IPS DF 6.9 (cell line): ENCODE data around the gene DNAI1.

Experiments used
- DNase-seq: peaks from one replicate; pipeline ENCODE4 v3.0.0-alpha.2; 2013; ENCODE audit warnings: low read depth, low spot score
- H3K27ac ChIP-seq: one replicate; pipeline ENCODE4 v1.5.1; 2013; ENCODE audit warnings: low read length, control low read depth
- H3K27me3 ChIP-seq: 2 replicates; pipeline ENCODE4 v1.6.1; 2013; ENCODE audit warnings: mild to moderate bottlenecking, low read length; ENCODE audit not compliant: control insufficient read depth, insufficient read depth
- H3K36me3 ChIP-seq: 2 replicates; pipeline ENCODE4 v1.6.1; 2013; ENCODE audit warnings: low read length; ENCODE audit not compliant: control insufficient read depth, insufficient read depth
- H3K4me1 ChIP-seq: 2 replicates; pipeline ENCODE4 v1.6.1; 2013; ENCODE audit warnings: low read length; ENCODE audit not compliant: control insufficient read depth, insufficient read depth
- H3K4me3 ChIP-seq: 2 replicates; pipeline ENCODE4 v1.5.1; 2013; ENCODE audit warnings: mild to moderate bottlenecking, low read length
- H3K9me3 ChIP-seq: 2 replicates; pipeline ENCODE4 v1.6.1; 2013; ENCODE audit warnings: low read length, inconsistent platforms; ENCODE audit not compliant: control insufficient read depth, insufficient read depth
- WGBS: extraction: QIAGEN DNeasy Blood & Tissue Kit; methylation state at CpG from one replicate; pipeline ENCODE4 v1.1.7; 2013; ENCODE audit warnings: mixed read lengths, missing lambda C conversion rate; ENCODE audit not compliant: insufficient read length, insufficient coverage; 5-methylcytosine and 5-hydroxymethylcytosine counted together

Gene DNAI1

DNA sequence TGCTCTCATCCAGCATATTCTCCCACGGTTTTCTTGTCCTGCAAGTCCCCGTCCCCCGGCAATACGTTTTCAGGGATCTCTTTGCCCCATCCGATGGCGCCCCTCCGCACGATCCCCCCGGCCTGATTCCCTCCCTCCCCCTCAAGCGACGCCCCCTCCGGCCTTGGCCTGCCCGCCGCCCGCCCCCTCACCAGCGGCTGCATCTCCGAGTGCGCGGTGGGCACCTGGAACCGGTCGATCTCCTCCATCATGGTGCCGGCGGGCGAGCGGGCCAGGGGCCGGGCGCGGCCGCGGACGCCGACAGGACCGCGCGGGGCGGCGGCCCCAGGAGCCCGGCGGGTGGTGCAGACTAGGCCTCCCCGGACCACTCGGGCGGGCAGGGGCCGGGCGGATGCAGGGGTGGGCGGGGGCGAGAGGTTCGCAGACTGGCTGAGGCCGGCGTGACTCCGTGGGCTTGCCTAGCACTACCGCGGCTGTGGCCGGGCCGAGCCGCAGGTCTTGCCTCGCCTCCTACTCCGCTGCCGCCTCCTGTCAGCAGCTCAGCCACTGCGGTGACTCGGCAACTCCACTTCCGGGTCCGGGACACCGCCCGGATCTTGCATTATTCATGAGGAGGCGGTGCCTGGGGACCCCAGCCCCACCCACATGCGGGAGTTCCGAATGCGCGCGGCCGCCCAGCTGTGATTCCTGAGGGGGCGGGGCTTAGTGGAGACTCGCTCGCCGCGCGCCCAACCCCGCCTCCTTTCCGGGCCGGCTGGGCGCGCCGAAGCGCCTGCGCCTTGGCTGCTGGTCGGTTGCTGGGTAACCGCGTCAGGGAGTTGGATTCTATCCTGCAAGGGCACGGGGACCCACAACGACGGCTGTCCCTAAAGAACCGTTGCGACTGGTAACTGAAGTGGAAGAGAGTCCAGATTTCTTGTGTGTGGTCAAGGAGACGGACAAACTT lies at the start of gene DNAI1, which contains the start of gene FAM219A:
TSS of gene DNAI1 (plus strand) at position 793 of the 946 bp plus-strand sequence. CDS start 201 bp downstream, outside the sequence.
TSS of gene FAM219A (minus strand) at position 558 of the 946 bp plus-strand sequence. CDS start at position 251, 307 bp downstream.
- no peaks in the 10 kb centered on the region for H3K9me3 ChIP-seq
- H3K4me1 ChIP-seq = peaks cover 3% of the 10 kb centered on the region; the same call in 1 of the 2 replicates
- 0 out of 2 replicates have a peak, but pooled peaks cover 3% of the 10 kb centered on the region for H3K27me3 ChIP-seq
- DNase-seq = peak; percentile 93
- no peak within 1 kb of the TSS for H3K27ac ChIP-seq
- no peaks in the 10 kb centered on the region for H3K36me3 ChIP-seq
- WGBS = no CpG with 5 or more reads among the region's 94 CpGs
- H3K4me3 ChIP-seq = peak within 1 kb of the TSS; percentile 50; the same call in 1 of the 2 replicates

GRCh38 chr9:34409154-34409553 lies 49.5 kb upstream of the DNAI1 start:
- Histone ChIP-seq H3K27ac (no peak overlapping the region), H3K36me3 (no peaks in the 10 kb centered on the region), H3K4me3 (no peak overlapping the region), H3K4me1 (no peaks in the 10 kb centered on the region), H3K9me3 (no peaks in the 10 kb centered on the region), H3K27me3 (no peaks in the 10 kb centered on the region)
- no peak for DNase-seq
- WGBS = no CpG with 5 or more reads among the region's 2 CpGs

- Histone ChIP-seq H3K36me3 (no peaks in the 10 kb centered on the region), H3K27ac (no peak overlapping the region), H3K9me3 (no peaks in the 10 kb centered on the region), H3K4me1 (no peaks in the 10 kb centered on the region), H3K4me3 (no peak overlapping the region), H3K27me3 (no peaks in the 10 kb centered on the region)
- WGBS = no CpG with 5 or more reads among the region's 1 CpG
- DNase-seq = no peak
These were observed 46.3 kb upstream of the DNAI1 start for GRCh38 chr9:34412336-34412735.

GRCh38 chr9:34413231-34413852 lies 45.3 kb upstream of the DNAI1 start:
- H3K36me3 ChIP-seq = no peaks in the 10 kb centered on the region
- H3K4me3 ChIP-seq = no peak overlapping the region
- peak; percentile 64 for DNase-seq
- no peaks in the 10 kb centered on the region for H3K4me1 ChIP-seq
- H3K27me3 ChIP-seq = no peaks in the 10 kb centered on the region
- H3K27ac ChIP-seq = no peak overlapping the region
- WGBS = no CpG with 5 or more reads among the region's 6 CpGs
- no peaks in the 10 kb centered on the region for H3K9me3 ChIP-seq

GRCh38 chr9:34417734-34418133 lies 40.9 kb upstream of the DNAI1 start:
- Histone ChIP-seq H3K27me3 (no peaks in the 10 kb centered on the region), H3K9me3 (no peaks in the 10 kb centered on the region), H3K27ac (no peak overlapping the region), H3K36me3 (no peaks in the 10 kb centered on the region), H3K4me1 (no peaks in the 10 kb centered on the region), H3K4me3 (no peak overlapping the region)
- WGBS = no CpG with 5 or more reads among the region's 3 CpGs
- no peak for DNase-seq

DNA sequence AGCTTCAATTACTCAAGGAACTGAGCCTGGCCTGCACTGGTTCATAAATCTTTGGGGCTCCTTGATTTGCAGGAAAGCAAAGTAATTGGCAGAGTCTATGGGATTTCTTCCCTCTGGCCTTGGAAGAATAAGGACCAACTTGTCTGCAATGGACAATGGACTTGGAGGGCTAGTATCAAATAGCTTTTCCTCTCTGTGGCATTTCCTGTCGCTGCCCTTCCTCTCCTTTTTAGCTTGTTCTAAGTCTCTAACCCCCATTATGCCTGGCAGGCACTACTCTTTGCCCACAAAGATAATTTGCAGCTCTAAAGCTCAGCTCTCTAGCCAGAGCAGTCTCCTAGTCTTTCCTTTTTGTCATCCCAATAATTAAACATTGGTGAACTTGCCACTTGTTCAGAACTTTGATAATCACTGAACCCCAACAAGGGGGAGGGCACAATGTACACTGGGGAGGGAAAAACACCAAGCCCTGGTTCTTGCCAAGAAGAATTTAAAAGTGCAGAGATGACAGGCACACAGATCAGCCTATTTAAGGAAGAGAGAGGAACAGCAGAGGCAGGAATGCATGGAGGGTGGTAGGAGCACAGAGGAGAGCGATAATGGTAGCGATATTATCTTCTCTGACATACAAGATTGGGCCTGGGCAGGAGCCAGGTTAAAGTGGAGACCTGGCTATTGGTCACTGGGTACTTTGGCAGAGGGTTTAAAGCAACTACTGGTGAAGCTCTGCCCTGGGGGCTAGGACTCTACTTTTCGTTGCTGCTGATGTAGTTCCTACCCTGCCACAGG lies 38.7 kb upstream of the DNAI1 start:
- Histone ChIP-seq H3K4me3 (no peak overlapping the region), H3K36me3 (no peaks in the 10 kb centered on the region), H3K27me3 (no peaks in the 10 kb centered on the region), H3K27ac (no peak overlapping the region), H3K4me1 (no peaks in the 10 kb centered on the region), H3K9me3 (no peaks in the 10 kb centered on the region)
- WGBS = no CpG with 5 or more reads among the region's 4 CpGs
- no peak for DNase-seq

DNA sequence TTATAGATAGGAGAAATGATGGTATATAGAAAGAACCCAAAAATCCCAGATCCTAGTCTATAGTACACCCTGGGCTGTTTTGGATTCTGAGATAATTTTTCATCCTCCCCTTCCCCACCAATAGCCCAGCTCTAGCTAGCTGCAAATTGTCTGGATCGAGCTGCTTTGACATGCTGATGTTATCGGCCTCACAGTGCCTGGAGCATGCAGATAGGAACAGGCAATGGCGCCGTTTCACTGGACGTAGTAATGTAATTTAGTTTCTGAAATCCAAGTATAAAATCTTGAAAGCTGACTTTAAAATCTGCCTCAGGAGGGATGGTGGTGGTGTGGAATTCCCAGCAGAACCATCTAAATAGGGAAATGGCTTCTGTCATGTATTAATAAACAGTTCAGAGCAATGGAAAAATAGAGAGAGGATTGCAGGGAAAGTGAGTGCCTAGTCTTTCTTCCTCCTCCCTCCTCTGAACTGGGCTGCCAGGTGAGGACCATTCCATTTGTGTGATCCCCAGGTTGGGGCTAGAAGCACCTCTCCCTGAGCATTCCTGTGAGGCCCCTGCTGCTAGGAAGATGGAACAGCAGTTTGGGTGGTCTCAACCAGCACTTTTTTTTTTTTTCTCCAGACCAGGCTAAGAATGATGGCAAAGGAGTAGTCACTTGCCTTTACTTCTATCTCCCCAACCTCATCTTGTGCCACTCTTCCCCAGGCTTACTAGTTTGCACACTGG lies 32.1 kb upstream of the DNAI1 start:
- no peaks in the 10 kb centered on the region for H3K9me3 ChIP-seq

GRCh38 chr9:34428325-34428958 lies 30.2 kb upstream of the DNAI1 start:
- WGBS = no CpG with 5 or more reads among the region's 2 CpGs
- H3K9me3 ChIP-seq = no peaks in the 10 kb centered on the region
- H3K27ac ChIP-seq = no peak overlapping the region
- DNase-seq = no peak
- H3K36me3 ChIP-seq = no peaks in the 10 kb centered on the region
- no peaks in the 10 kb centered on the region for H3K4me1 ChIP-seq
- no peaks in the 10 kb centered on the region for H3K27me3 ChIP-seq
- H3K4me3 ChIP-seq = no peak overlapping the region

More for the DNA sequence above, 32.1 kb upstream of the DNAI1 start:
- no peaks in the 10 kb centered on the region for H3K36me3 ChIP-seq
- no peaks in the 10 kb centered on the region for H3K27me3 ChIP-seq
- no peak overlapping the region for H3K4me3 ChIP-seq
- no peak for DNase-seq
- WGBS = no CpG with 5 or more reads among the region's 5 CpGs
- H3K27ac ChIP-seq = no peak overlapping the region
- H3K4me1 ChIP-seq = no peaks in the 10 kb centered on the region

DNA sequence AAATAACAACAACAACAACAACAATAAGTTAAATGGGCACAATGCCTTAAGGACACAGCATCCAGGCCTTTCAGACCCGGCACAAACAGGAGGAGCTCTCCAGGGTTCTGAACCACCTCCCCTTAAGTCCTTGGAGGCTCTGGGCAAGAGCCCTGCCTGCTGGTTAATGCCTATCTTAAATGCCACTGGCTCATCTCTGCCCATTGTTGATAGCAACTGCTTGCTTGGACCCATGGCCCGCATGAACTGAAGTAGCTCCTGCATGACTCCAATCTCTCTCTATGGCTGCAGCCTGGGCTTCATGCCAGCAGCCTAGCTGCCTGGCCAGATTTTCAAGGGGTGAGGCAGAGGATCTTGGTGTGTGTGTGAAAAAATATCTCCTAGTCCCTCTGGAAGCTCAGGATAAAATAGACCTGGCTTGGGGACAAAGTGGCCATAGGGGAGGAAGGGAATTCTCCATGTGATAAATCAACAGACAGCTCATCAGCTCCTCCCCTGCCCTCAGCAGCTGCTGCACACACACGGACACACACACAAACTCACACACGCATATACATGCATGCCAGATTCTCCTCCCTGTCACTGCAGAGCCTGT lies 27.7 kb upstream of the DNAI1 start:
- H3K27ac ChIP-seq = no peak overlapping the region
- H3K4me3 ChIP-seq = no peak overlapping the region
- H3K27me3 ChIP-seq = no peaks in the 10 kb centered on the region
- no peaks in the 10 kb centered on the region for H3K36me3 ChIP-seq
- no CpG with 5 or more reads among the region's 4 CpGs for WGBS
- H3K9me3 ChIP-seq = no peaks in the 10 kb centered on the region
- DNase-seq = peak; percentile 39
- H3K4me1 ChIP-seq = no peaks in the 10 kb centered on the region
